Stimulated activated CD4-positive, alpha-beta T cell treated with anti-CD3 and anti-CD28 coated beads, TNF-alpha, amount 100 ng/mL, for 48 hours (primary cell): ENCODE measurements around the gene SLC35C1.
A peak's percentile ranks its signal among the peaks of the same experiment; 100 is the strongest.
"Not testable (repeated sequence)": the region's sequence is repeated elsewhere in the genome, so short reads cannot be mapped to it uniquely, and the experiment has no call there.

Experiments
- DNase-seq, 3 donors: peaks; one replicate each; pipeline ENCODE4 v3.0.0-alpha.2; 2020; ENCODE audit warnings: low read depth in 3 of 3

SLC35C1 gene

DNA sequence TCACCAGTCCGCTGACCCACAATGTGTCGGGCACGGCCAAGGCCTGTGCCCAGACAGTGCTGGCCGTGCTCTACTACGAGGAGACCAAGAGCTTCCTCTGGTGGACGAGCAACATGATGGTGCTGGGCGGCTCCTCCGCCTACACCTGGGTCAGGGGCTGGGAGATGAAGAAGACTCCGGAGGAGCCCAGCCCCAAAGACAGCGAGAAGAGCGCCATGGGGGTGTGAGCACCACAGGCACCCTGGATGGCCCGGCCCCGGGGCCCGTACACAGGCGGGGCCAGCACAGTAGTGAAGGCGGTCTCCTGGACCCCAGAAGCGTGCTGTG lies 6.1 kb downstream of the SLC35C1 start:
- DNase-seq = no peak

DNA sequence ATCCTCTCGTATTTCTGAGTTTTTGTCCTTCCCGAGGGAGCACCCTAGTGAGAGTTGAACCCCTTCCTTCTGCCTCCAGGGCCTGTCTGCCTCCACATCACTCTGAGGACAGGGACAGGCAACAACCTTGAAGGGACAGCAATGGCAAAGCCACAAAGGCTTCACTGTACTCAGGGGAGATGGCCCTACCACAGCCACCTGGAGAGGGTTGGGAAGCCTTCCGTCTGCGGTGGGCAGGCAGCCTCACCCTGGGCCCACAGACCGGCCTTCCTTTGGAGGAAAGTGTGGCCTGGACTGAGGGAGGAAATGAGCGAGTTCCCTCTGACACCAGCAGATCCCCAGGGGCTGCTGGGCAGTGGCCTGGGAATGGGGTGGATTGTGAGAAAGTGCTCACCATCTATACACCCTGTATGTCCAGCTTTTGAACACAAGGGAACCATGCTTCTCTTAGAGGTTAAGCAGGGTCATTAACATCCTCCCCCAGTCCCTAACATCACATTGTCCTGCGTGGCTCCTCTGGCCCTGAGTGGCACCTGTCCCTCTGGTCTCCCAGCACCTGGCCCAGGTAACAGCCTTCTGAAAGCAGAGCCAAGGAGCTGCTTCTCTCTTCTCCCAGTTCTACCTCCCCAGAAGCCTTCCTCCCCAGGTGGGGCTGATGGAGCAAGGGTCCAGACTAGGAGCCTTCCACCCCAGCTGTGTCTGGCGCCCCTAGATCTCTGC lies 6.8 kb downstream of the SLC35C1 start:
- DNase-seq = no peak

DNA sequence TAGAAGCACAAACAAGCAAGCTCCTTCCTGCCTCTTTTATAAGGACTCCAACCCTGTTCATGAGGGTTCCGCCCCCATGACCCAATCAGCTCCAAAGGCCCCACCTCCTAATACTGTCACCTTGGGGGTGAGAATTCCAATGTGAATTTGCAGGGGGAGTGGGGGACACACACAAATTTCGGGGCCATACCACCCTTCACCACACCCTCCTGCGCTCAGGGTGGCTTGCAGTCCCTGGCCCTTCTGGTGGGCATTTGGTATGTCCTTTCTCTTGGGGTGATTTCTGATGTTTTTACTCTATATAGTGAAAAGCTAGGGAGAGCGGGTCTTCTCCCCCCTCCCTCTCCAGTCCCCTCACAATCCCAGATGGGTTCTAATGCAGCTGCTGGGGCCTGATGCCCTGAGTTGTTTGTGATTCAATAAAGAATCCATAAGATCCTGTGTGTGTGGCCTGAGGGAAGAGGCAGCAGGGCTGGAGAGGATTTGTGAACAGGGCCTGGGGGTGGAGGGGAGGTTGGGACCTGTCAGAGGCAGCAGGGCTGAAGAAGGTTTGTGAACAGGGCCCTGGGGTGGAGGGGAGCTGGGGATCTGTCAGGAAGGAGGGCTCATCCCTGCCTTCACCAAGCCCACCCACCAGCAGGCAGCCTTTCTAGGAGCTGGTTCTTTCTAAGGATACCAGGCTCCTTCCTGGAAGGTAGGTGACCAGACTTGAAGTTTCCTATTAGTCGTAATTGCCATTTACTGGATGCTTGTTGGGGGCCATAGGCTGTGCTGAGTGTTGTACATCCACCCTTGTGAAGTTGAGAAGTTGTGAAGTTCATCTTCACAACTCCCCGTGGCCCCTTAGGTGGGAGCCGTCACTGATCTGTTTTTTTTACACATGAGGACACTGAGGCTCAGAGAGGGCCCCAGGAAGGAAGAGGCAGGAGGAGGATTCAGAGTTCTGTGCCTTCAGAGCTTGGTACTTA lies 7.9 kb downstream of the SLC35C1 start:
- no peak for DNase-seq

DNA sequence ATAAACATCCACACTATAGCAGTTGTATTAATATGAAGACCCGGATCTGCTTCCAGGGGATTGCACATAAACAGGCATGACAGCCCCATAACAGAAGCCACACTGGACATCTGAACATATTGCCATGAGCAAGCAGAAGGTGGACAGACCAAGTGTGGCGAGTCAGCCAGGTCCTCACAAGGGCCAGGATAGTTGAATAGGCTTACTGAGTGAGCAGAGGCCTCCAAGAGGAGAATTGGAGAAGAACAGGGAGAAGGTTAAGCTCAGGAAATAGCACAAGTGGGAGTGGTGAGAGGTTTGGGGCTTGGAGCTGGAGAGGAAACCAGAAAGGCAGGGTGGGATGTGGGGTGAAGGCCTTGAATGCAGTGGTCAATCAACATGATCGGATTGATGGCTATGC lies 10.8 kb downstream of the SLC35C1 start:
- no peak for DNase-seq

DNA sequence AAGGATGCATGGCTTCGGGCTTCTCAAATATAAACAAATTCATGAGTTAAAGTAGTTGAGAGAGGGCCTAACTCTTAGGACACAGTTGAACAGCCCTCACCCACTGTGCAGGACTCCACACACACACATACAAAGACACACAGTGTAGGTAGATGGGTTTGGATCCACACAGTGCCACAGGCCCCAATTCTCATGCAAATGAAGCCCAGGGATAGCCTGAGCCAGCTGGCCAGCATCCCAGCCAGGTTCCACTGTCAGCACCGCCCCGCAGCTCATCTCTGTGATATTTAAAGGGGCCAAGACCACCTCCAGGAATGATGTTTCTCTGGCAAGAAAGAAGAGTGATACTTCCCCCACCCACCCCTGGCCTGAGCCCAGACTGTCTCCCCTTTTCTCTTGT lies 11.7 kb downstream of the SLC35C1 start:
- no peak for DNase-seq

DNA sequence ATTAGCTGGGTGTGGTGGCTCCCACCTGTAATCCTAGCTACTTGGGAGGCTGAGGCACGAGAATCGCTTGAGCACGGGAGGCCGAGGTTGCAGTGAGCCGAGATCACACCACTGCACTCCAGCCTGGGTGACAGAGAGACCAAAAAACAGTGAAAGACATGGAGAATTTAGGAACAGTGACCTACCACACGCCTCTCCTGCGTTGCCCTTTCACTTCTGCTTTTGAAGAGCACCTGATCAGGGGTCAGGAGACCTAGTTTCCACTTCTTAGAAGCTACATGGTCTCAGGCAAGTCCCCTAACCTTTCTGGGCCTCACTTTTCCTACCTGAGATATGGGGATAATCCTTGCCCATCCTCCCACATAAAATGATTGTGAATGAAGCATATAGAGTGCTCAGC lies 12.2 kb downstream of the SLC35C1 start:
- no peak for DNase-seq

DNA sequence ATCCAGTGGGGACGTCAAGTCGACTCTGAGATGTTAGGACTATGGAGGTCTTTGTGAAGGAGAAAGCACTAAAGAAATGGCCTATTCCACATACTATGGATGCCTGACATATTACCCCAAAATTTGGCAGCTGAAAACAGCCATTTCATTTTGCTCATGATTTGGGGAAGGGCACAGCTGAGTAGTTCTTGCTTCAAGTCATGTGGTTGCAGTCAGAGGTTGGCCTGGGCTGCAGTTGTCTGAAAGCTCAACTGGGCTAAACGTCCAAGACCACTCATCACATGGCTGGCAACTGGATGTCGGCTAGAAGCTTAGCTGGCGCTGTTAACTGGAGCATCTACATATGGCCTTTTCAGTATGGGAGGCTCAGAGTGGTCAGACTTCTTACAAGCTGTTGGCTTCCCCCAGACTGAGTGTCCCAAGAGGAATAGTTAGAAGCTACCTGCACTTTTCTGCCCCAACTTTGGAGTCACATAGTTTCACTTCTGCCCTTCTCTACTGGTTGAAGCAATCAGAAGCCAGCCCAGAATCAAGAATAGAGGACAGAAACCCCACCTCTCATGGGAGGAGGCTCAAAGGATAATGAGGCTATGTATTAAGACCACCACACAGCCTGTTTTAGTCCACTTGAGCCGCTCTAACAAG lies 14.1 kb downstream of the SLC35C1 start:
- no peak for DNase-seq

DNA sequence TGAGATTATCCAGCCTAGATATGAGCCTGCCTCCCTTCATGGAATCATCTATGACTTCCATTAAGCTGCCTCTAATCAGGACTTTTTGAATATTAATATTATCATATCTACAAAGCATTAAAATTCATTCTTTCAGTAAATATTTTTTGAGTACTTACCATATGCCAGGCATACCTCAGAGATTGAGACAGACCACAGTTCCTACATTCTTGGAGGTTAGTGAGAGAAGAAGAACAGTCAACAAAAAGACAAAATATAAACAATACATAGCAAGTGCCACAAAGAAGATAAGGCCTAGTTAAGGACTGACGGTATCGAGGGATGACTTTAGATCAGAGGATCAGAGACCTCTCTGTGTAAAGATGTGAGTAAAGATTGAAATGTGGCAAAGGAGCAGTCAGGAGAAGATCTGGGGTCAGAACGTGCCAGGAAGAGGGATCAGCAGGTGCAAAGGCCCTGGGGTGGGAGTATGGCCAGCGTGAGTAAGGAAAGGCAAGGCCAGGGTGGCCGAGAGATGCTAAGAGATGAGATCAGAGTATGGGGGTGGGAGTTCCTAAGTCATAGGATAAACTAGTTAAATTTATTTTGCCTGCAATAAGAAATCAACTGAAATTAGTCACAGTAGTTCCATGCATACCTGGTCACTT lies 15.4 kb downstream of the SLC35C1 start:
- DNase-seq = no peak

DNA sequence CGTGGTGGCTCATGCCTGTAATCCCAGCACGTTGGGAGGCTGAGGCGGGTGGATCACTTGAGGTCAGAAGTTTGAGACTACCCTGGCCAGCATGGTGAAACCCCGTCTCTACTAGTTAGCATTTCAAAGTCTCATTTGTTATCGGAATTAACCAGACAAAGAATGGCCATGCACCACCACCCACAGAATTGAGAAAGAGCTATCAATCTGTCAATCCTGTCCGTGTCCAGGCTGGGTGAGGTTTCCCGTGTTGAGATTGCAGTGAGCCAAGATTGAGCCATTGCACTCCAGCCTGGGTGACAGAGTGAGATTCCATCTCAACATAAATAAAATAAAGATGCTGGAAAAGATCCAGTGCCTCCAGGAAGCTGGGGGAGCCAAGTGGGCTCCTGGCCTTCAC lies 21.5 kb downstream of the SLC35C1 start:
- not testable (repeated sequence) for DNase-seq

DNA sequence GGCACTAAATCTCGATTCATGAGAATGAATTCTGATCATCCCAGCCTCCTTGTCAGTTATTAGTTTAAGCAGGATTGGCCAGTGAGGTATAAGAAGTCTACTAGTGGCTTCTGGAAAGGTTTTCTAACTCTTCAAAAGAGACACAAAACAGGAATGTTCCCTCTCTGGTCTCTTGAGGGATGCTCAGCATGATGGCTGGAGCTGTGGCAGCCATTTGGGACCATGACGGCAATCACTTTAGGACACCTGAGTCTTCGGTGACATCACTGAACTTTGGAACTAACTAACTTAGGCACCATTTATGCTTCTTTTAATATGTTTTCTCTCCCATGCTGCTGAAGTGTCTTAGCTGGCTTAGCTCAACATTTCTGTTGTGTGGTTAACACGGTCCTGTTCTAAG lies 22.2 kb downstream of the SLC35C1 start:
- DNase-seq = no peak

DNA sequence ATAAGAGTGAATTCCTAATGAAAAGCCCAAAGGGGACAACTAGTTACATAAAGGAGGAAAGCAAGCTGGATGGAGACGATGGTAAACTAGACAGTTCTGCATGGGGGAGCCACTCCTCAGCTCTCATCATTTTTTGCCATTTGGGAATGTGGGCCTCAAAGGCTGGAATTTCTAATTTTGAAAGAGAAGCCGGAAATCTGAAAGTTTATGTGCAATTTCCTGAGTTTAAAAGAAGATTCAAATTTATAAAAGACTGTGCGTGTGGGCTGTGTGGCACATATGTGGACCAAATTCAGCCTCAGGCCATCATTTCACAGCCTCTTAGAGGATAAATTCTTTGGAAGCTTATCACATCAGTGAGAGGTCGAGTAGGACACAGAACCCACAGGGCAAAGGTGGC lies 24.0 kb downstream of the SLC35C1 start:
- DNase-seq = no peak

DNA sequence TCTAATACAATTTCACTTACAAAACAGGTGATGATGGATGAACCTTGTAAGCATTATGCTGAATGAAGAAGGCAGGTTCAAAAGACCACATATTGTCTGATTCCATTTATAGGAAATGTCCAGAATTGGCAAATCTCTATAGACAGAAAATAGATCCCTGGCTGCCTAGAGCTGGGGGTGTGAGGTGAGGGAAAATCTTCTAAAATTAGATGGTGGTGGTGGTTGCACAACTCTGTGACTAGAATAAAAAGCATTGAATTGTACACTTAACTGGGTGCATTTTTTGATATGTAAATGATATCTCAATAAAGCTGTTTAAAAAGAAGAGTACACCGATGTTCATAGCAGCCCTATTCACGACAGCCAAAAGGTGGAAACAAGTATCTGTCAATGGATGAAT lies 25.6 kb downstream of the SLC35C1 start:
- DNase-seq = no peak

DNA sequence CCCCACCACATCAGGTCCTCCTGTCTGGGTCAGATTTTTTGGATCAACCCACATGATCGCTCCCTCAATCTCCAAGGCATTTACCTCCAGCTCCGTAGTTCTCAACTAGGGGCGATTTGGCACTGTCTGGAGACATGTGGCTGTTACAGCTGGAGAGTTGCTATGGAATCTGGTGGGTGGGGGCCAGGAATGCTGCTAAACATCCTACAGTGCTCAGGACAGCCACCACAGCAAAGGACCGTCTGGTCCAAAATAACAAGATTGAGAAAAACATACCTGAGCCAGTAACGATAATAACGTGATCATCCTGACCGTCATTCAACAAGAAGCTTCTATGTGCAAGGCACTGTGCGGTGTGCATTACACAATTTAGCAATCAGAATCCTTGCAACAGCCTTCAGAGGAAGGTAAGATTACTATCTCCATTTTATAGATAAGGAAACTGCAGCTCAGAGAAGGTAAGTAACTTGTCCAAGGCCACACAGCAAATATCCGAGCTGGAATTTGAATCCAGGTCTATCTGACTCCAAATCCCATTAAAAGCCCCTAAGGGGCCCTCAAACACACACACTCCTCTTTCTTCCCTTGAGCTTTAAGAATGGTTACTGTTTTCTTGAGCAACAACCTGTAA lies 28.0 kb downstream of the SLC35C1 start:
- DNase-seq = no peak

DNA sequence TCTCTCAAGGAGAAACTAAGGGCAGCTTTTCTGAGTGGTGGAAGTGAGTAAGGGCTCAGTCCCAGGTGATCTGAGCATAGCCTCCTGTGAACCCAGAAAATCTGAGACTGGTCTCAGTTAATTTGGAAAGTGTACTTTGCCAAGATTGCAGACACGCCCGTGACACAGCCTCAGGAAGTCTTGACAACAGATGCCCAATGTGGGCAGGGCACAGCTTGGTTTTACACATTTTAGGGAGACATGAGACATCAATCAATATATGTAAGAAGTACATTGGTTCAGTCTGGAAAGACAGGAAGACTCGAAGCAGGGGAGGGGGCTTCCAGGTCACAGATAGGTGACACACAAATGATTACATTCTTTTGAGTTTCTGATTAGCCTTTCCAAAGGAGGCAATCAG lies 28.8 kb downstream of the SLC35C1 start:
- no peak for DNase-seq

DNA sequence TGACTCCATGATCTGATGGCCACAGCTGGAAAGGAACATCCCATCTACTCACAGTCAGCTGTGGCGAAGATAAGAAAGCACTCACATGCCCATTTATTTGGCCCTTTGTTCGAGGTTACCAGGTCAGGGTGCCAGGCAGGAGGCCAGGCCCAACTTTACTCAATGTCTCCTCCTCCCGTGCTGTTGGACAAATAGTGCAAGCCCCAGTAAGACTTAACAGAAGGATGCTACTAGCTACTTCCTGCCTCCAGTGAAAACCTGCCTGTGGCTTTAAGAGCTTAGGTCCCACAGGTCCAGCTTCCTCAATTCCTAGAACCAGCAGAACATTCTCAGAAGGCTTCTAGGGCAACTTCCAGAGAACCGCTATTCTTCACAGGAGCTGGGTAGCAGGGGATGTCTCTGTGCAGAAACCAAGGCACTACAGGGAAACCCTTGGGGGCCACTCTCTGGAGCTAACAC lies 29.4 kb downstream of the SLC35C1 start:
- DNase-seq = no peak

DNA sequence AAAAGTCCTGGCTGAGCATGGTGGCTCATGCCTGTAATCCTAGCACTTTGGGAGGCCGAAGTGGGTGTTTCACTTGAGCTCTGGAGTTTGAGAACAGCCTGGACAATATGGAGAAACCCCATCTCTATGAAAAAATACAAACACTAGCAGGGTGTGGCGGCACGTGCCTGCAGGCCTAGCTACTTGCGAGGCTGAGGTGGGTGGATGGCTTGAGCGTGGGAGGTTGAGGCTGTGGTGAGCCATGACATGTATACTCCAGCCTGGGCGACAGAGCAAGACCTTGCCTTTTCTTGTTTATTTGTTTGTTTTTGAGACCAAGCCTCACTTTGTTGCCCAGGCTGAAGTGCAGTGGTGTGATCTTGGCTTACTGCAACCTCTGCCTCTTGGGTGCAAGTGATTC lies 34.3 kb downstream of the SLC35C1 start:
- DNase-seq = no peak

DNA sequence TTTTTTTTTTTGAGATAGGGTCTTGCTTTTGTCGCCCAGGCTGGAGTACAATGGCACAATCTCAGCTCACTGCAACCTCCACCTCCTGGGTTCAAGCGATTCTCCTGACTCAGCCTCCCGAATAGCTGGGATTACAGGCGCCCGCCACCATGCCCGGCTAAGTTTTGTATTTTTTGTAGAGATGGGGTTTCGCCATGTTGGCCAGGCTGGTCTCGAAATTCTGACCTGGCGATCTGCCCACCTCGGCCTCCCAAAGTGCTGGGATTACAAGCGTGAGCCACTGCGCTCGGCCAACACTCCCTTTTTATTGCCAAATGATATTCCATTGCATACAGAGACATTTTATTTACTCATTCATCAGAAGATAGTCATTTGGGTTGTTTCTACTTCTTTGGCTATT lies 35.3 kb downstream of the SLC35C1 start:
- not testable (repeated sequence) for DNase-seq

DNA sequence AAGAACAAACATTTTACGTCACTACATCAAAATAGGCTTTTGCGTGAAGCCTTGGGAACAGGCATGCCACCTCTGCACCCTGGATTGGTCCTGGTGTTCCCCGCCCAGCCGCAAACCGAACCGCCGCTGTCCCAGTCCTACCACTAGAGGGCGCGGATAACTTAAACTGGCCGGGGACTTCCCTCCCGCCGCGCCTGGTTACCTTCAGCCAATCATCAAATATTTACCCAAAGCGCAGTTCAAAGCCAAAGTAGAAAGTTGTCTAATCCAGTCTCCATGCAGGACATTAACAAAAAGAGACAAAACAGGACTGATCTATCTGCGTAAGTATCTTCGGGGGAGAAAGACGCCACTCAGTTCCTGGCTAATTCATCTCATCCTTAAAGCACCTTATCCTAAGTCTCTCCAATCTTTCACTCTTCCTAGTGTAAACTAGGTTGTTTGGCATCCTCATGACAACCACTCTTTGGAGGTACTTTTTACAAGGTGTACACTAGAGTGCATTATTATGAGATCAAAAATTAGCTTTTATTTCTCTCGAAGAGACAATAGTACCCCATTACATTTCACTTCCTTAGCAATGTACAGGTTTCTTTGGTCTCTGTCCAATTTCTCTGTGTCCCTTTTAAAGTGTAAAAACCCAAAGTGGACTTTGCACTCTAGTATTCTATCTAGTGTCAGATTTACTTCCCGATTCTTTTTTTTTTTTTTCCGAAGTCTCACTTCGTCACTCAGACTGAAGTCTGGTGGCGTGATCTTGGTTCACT lies 38.4 kb downstream of the SLC35C1 start:
- DNase-seq = peak; percentile 81 to 87 (median 81)

DNA sequence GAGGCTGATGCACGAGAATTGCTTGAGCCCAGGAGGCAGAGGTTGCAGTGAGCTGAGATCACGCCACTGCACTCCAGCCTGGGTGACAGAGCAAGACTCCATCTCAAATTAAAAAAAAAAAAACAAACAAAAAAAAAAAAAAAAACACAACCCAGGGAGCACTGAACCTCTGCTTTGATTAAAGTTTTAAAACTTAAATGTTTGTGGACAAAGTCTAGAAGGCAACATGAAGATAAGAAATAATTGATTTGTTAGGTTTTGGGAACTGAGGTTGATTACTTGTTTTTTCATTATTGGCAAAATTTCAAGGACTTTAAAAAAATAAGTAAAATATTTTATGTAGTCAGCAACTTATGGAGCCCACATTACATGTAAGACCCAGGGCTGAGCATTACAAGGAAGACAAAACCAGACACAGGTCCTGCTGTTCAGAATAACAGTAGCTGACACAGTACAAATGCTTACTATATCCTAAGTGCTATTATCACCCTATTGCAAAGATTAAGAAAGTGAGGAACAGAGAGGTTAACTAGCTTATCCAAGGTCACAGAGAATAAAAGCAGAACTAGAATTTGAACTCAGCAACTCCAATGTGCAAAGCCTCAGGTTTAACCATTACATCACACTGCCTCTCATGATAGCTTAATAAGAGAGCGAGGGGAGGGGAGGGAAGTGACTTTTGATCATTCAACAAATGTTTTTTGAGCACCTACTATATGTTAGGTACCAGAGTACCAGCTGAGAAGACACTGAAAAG lies 40.1 kb downstream of the SLC35C1 start:
- DNase-seq = no peak

DNA sequence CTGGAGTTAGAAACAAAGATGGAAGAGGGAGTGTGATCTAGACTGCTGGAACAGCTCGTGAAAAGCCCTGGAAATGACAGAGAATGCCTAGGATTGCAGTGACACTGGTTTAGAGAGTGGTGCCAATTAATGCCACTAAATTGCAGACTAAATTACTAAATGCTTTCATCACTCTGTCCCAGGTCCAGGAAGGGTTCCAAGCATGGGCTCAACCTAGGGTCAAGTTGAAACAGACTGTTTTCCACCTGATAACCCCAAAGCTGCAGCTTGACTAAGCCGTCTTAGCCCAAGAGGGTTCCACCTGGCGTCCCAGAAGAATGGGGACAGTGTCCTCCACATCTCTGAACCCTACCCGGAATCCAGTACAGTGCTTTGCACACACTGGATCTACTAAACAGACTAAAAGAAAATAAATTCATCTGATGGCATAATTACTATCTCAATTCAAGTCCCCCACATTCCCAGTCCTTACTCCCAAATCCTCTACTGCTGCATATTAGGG lies 41.3 kb downstream of the SLC35C1 start:
- no peak for DNase-seq
